Endothelial cell of umbilical vein (primary cell): ENCODE measurements around the gene CLEC16A. TPM values are rescaled to one million over a fixed set of nuclear protein-coding genes. Genes with fewer than 3 reads are reported as not detected.

Source experiments
- BruUV-seq: library from RNA; stranded (reverse); fragments of 400-500 nt; replicated peaks from 2 replicates; lab custom pipeline; 2021; lab: Mats Ljungman, UMichigan
- CTCF ChIA-PET: fragments of 300-600, 350-600 bp; sonication (Branson Sonifier 250); formaldehyde crosslinking; loops from one replicate; lab custom pipeline; 2021; ENCODE audit warnings: antibody characterized with exemption, inconsistent platforms; lab: Charles Lee
- POLR2A ChIA-PET: fragments of 300-600, 350-600 bp; sonication (Branson Sonifier 250); formaldehyde crosslinking; loops from one replicate; lab custom pipeline; 2021; ENCODE audit warnings: antibody characterized with exemption, inconsistent platforms; lab: Charles Lee
- DNase-seq: peaks from one replicate; pipeline ENCODE4 v3.0.0-alpha.2; 2011; ENCODE audit warnings: low read depth, low spot score
- FAIRE-seq: peaks from 2 replicates; lab custom pipeline; 2011; peaks lifted over from hg19 to GRCh38; lab: Jason Lieb, UNC
- H2AFZ ChIP-seq: 2 replicates; pipeline ENCODE4 v1.6.0; 2012; ENCODE audit warnings: low read depth, low read length, control low read depth, inconsistent platforms
- H3K27ac ChIP-seq: 2 replicates; pipeline ENCODE4 v1.5.1; 2011; ENCODE audit warnings: low read depth, mild to moderate bottlenecking, control low read depth, low read length, moderate library complexity; ENCODE audit not compliant: insufficient read depth
- H3K27me3 ChIP-seq, 2 experiments: 2 replicates each; pipeline versions ENCODE4 v1.6.0 to v1.6.1; 2011; ENCODE audit warnings: low read length in 2 of 2, mixed read lengths in 1 of 2; ENCODE audit not compliant: control insufficient read depth in 2 of 2, insufficient read depth in 2 of 2
- H3K36me3 ChIP-seq, 2 experiments: 2 replicates in 1 of 2; 3 replicates in 1 of 2; pipeline ENCODE4 v1.5.1; 2011; ENCODE audit warnings: low read length in 2 of 2, mild to moderate bottlenecking in 1 of 2, moderate library complexity in 1 of 2; ENCODE audit not compliant: control insufficient read depth in 2 of 2, insufficient read depth in 2 of 2; ENCODE audit errors: extremely low read depth in 1 of 2
- H3K4me1 ChIP-seq: 3 replicates; pipeline ENCODE4 v1.5.1; 2011; ENCODE audit warnings: mild to moderate bottlenecking, low read length; ENCODE audit not compliant: control insufficient read depth, insufficient read depth; ENCODE audit errors: extremely low read depth
- H3K4me2 ChIP-seq: 2 replicates; pipeline ENCODE4 v1.6.1; 2011; ENCODE audit warnings: low read length, control low read depth, mixed read lengths; ENCODE audit not compliant: insufficient read depth
- H3K4me3 ChIP-seq, 3 experiments: fragments of 200-600 bp in 1 of 3; sonication (generic), shearing (Covaris generic) in 1 of 3; replicated peaks in 1 of 3; 2 replicates each; pipeline ENCODE4 v1.5.1; 2011 to 2016; ENCODE audit warnings: control low read depth in 3 of 3, low read length in 3 of 3, mild to moderate bottlenecking in 2 of 3, inconsistent platforms in 1 of 3, low read depth in 1 of 3, moderate library complexity in 1 of 3; ENCODE audit not compliant: insufficient read depth in 1 of 3
- H3K79me2 ChIP-seq: 2 replicates; pipeline ENCODE4 v1.6.0; 2012; ENCODE audit warnings: low read length, inconsistent platforms; ENCODE audit not compliant: control insufficient read depth, insufficient read depth
- H3K9ac ChIP-seq: replicated peaks from 2 replicates; pipeline ENCODE3; 2011; ENCODE audit warnings: low read length, control low read depth; ENCODE audit not compliant: insufficient read depth; ENCODE audit errors: extremely low read depth
- H3K9me1 ChIP-seq: replicated peaks from 3 replicates; pipeline ENCODE4 v1.6.0; 2011; ENCODE audit warnings: mild to moderate bottlenecking, low read length; ENCODE audit not compliant: control insufficient read depth, insufficient read depth; ENCODE audit errors: extremely low read depth
- H3K9me3 ChIP-seq: replicated peaks from 2 replicates; pipeline ENCODE4 v1.5.1; 2012; ENCODE audit warnings: low read length, inconsistent platforms; ENCODE audit not compliant: control insufficient read depth, insufficient read depth
- H4K20me1 ChIP-seq: replicated peaks from 2 replicates; pipeline ENCODE3; 2011; ENCODE audit warnings: mild to moderate bottlenecking, low read length; ENCODE audit not compliant: control insufficient read depth, insufficient read depth; ENCODE audit errors: extremely low read depth
- CTCF ChIP-seq, 2 donors: IDR thresholded peaks; 1 replicate in 1 of 2; 2 replicates in 1 of 2; pipeline ENCODE4 v1.5.1; 2011; ENCODE audit warnings: low read length in 2 of 2, mild to moderate bottlenecking in 2 of 2, moderate library complexity in 2 of 2, control low read depth in 1 of 2, inconsistent platforms in 1 of 2, low read depth in 1 of 2; ENCODE audit not compliant: insufficient read depth in 1 of 2; ENCODE audit errors: extremely low read depth in 1 of 2
- EZH2 ChIP-seq: IDR thresholded peaks from 2 replicates; pipeline ENCODE4 v1.6.1; 2012; ENCODE audit warnings: borderline replicate concordance, low read depth, mild to moderate bottlenecking, moderate library complexity, low read length, inconsistent platforms; ENCODE audit not compliant: severe bottlenecking
- FOS ChIP-seq: IDR thresholded peaks from 2 replicates; pipeline ENCODE4 v1.6.1; 2011; ENCODE audit warnings: mild to moderate bottlenecking, low read length, moderate library complexity, borderline replicate concordance; ENCODE audit not compliant: insufficient read depth
- GATA2 ChIP-seq: IDR thresholded peaks from 2 replicates; pipeline ENCODE4 v1.7.0; 2011; ENCODE audit warnings: low read depth, mild to moderate bottlenecking, moderate library complexity, mixed read lengths, low read length; ENCODE audit not compliant: insufficient read length, insufficient read depth
- JUN ChIP-seq: IDR thresholded peaks from 2 replicates; pipeline ENCODE4 v1.6.1; 2011; ENCODE audit warnings: borderline replicate concordance, low read depth; ENCODE audit not compliant: insufficient read length, insufficient read depth
- MAX ChIP-seq: IDR thresholded peaks from 2 replicates; pipeline ENCODE4 v1.6.1; 2011; ENCODE audit not compliant: insufficient read depth, insufficient read length
- MYC ChIP-seq: IDR thresholded peaks from one replicate; pipeline ENCODE4 v1.6.1; 2011; ENCODE audit warnings: mild to moderate bottlenecking, low read depth, low read length
- POLR2A ChIP-seq: IDR thresholded peaks from 2 replicates; pipeline ENCODE4 v1.6.1; 2012; ENCODE audit warnings: low read depth, mild to moderate bottlenecking, control low read depth, low read length
- POLR2AphosphoS5 ChIP-seq: IDR thresholded peaks from 2 replicates; pipeline ENCODE4 v1.6.1; 2012; ENCODE audit warnings: low read depth, mild to moderate bottlenecking, control low read depth, low read length, moderate library complexity; ENCODE audit not compliant: insufficient read depth
- dilution Hi-C: fragments of 300-500 bp; cut with MboI; formaldehyde crosslinking; loops from one replicate; pipeline ENCODE4 v1.15.0; 2019; ENCODE audit warnings: low sequenced_read_pairs; ENCODE audit not compliant: extremely low pct_ligation_motif_present
- intact Hi-C: fragments of 100-400 bp; cut with micrococcal nuclease; formaldehyde crosslinking; loops from one replicate; pipeline ENCODE4 v1.10.0; 2022
- polyA plus RNA-seq, 4 experiments: library from polyadenylated mRNA; depleted of rRNA in 3 of 4; stranded (reverse) in 3 of 4; unstranded in 1 of 4; fragments of >200 nt; gene quantifications; 2 replicates each; pipeline versions ENCODE4 v1.2.1 to v1.2.3, GENCODE V29; 2011 to 2012; ENCODE audit warnings: missing spikeins in 1 of 4
- total RNA-seq: library from RNA; stranded (reverse); gene quantifications from 2 replicates; pipeline ENCODE4 v1.2.3, GENCODE V29; 2021

The CLEC16A gene
- total and polyA plus RNA-seq, 2 donors (not counting 3 experiments of a cell fraction or from before 2014, with no cell fraction given): 11.4 to 23.3 TPM

DNA sequence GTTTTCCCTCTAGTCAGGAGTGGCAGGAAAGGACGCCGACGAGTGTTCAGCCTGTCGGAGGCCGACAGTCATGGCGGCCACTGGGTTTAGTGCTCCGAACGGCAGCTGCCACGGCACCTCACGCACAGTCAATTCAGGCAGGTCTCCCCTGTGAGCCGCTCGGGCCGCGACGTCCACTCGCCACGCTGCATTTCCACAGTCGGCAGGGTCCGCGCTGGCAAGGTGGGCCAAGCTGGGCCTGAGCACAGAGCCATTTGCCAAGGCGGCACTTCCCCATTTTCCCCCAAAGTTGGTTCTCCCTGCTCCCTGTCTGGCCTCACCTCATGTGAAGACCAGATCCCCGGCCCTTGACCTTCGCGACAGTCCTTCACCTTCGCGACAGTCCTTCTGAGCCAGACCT is 229.8 kb downstream of the CLEC16A start:
- BruUV-seq: no TSS peak
- H2AFZ ChIP-seq: no peak overlapping the region
- TF ChIP-seq FOS: no peak
- no peak for TF ChIP-seq CTCF (IDR thresholded peaks at IDR 0.05; ENCODE audit: extremely low read depth in 1 of 2, insufficient read depth in 1 of 2, low read depth in 1 of 2, low read length in 2 of 2)
- TF ChIP-seq GATA2: no peak
- no peak for TF ChIP-seq MAX
- TF ChIP-seq EZH2: no peak
- TF ChIP-seq POLR2A: no peak
- no peak for TF ChIP-seq MYC
- no peak for TF ChIP-seq POLR2AphosphoS5
- TF ChIP-seq JUN: no peak
- CTCF ChIA-PET: no interaction called here
- dilution Hi-C loops: no loop called here
- no peaks in the 10 kb centered on the region for H3K27me3 ChIP-seq
- H3K27ac ChIP-seq: no peak overlapping the region
- H3K9me1 ChIP-seq: no peaks in the 10 kb centered on the region
- FAIRE-seq (no peak), DNase-seq (no peak)
- POLR2A ChIA-PET: no interaction called here
- no peaks in the 10 kb centered on the region for H3K9me3 ChIP-seq
- no peaks in the 10 kb centered on the region for H3K79me2 ChIP-seq
- H3K4me1 ChIP-seq: no peaks in the 10 kb centered on the region
- no peak overlapping the region for H3K9ac ChIP-seq
- H3K4me3 ChIP-seq: no peak overlapping the region
- intact Hi-C loops: no loop called here
- H3K4me2 ChIP-seq: no peak overlapping the region
- H4K20me1 ChIP-seq: no peaks in the 10 kb centered on the region
- no peaks in the 10 kb centered on the region for H3K36me3 ChIP-seq
